ENCODE measurements around the gene BLVRB.
"Not testable (repeated sequence)": the region's sequence is repeated elsewhere in the genome, so short reads cannot be mapped to it uniquely, and the experiment has no call there.

Gene BLVRB

GRCh38 chr19:40413291-40413845 lies 52.2 kb downstream of the BLVRB start, which contains the start of gene PRX:
PRX (minus strand) TSS chr19:40413378; CDS start chr19:40407932, 5,446 bp downstream.
- in situ Hi-C loops (cut with HindIII; ENCODE audit: low sequenced_read_pairs): no loop called here
- H3K4me3 ChIP-seq (ENCODE audit: low read depth, low read length): no peak within 1 kb of the TSS
- no peak for DNase-seq (ENCODE audit: low read depth, low spot score)
- no peak for TF ChIP-seq CTCF (IDR thresholded peaks at IDR 0.05; ENCODE audit: low read depth, low read length)

- no peak for DNase-seq (ENCODE audit: low read depth, low spot score)
- TF ChIP-seq CTCF (IDR thresholded peaks at IDR 0.05; ENCODE audit: low read depth, low read length): no peak
- in situ Hi-C loops (cut with HindIII; ENCODE audit: low sequenced_read_pairs): no loop called here
- no peak overlapping the region for H3K4me3 ChIP-seq (ENCODE audit: low read depth, low read length)
Measured at GRCh38 chr19:40412866-40413265, 52.7 kb downstream of the BLVRB start.

- no peak for TF ChIP-seq CTCF (IDR thresholded peaks at IDR 0.05; ENCODE audit: low read depth, low read length)
- in situ Hi-C loops (cut with HindIII; ENCODE audit: low sequenced_read_pairs): no loop called here
- no peak for DNase-seq (ENCODE audit: low read depth, low spot score)
- H3K4me3 ChIP-seq (ENCODE audit: low read depth, low read length): no peak overlapping the region
Measured at GRCh38 chr19:40411958-40412499, 53.5 kb downstream of the BLVRB start.

- TF ChIP-seq CTCF (IDR thresholded peaks at IDR 0.05; ENCODE audit: low read depth, low read length): no peak
- in situ Hi-C loops (cut with HindIII; ENCODE audit: low sequenced_read_pairs): no loop called here
- no peak for DNase-seq (ENCODE audit: low read depth, low spot score)
- H3K4me3 ChIP-seq (ENCODE audit: low read depth, low read length): no peak overlapping the region
Measured at GRCh38 chr19:40411125-40411842, 54.3 kb downstream of the BLVRB start.

GRCh38 chr19:40410030-40410389 lies 55.5 kb downstream of the BLVRB start:
- in situ Hi-C loops (cut with HindIII; ENCODE audit: low sequenced_read_pairs): no loop called here
- no peak for DNase-seq (ENCODE audit: low read depth, low spot score)
- TF ChIP-seq CTCF (IDR thresholded peaks at IDR 0.05; ENCODE audit: low read depth, low read length): no peak
- H3K4me3 ChIP-seq (ENCODE audit: low read depth, low read length): no peak overlapping the region

- in situ Hi-C loops (cut with HindIII; ENCODE audit: low sequenced_read_pairs): not testable (repeated sequence)
Measured at GRCh38 chr19:40408598-40408925, 57.0 kb downstream of the BLVRB start.

More at GRCh38 chr19:40408598-40408925, 57.0 kb downstream of the BLVRB start:
- H3K4me3 ChIP-seq (ENCODE audit: low read depth, low read length); DNase-seq (ENCODE audit: low read depth, low spot score): not testable (repeated sequence)

Data from astrocyte of the spinal cord (primary cell).